GM23338 (cell line): ENCODE results near the gene SPIRE1.

Experiments
- EZH2phosphoT487 ChIP-seq: fragments of 200-600 bp; sonication (generic); IDR thresholded peaks from one replicate; pipeline ENCODE4 v1.8.1; 2018; ENCODE audit warnings: antibody characterized with exemption; ENCODE audit not compliant: unreplicated experiment
- TF ChIP-seq, protein P1 (sequence below), 2 experiments: fragments of 200-600 bp in 1 of 2; sonication (generic) in 1 of 2; conservative IDR thresholded peaks; 2 replicates each; pipeline versions ENCODE4 v1.5.1 to v1.6.1; 2016 to 2017; ENCODE audit warnings: antibody characterized with exemption in 2 of 2, low read depth in 2 of 2, mild to moderate bottlenecking in 2 of 2, moderate library complexity in 1 of 2

DNA sequence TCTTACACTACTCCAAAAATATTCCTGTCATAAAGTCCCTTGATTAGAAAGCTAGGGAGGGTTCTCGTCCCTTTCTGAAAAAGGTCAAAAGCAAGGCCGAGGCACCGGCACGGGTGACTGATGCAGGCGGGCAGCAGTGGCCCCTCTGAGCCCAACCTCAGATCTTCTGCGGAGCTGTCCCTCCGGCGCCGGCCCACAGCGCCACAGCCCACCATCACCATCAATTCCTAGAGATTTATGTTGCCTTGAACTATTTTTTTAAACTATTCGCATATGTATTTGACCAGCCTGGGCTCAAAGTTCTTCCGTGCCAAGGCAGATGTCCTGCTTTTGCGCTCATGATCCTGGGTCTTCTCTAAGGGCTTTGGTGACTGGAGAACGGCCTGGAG lies 223.4 kb downstream of the SPIRE1 start:
- TF ChIP-seq, protein P1, sequence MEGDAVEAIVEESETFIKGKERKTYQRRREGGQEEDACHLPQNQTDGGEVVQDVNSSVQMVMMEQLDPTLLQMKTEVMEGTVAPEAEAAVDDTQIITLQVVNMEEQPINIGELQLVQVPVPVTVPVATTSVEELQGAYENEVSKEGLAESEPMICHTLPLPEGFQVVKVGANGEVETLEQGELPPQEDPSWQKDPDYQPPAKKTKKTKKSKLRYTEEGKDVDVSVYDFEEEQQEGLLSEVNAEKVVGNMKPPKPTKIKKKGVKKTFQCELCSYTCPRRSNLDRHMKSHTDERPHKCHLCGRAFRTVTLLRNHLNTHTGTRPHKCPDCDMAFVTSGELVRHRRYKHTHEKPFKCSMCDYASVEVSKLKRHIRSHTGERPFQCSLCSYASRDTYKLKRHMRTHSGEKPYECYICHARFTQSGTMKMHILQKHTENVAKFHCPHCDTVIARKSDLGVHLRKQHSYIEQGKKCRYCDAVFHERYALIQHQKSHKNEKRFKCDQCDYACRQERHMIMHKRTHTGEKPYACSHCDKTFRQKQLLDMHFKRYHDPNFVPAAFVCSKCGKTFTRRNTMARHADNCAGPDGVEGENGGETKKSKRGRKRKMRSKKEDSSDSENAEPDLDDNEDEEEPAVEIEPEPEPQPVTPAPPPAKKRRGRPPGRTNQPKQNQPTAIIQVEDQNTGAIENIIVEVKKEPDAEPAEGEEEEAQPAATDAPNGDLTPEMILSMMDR (conservative IDR thresholded peaks at IDR 0.05; ENCODE audit: low read depth in 2 of 2): no peak
- TF ChIP-seq EZH2phosphoT487: no peak
